ENCODE results near the gene TMEM242. TPM values are rescaled to one million over a fixed set of nuclear protein-coding genes. Genes with fewer than 3 reads are reported as not detected.

TMEM242 gene
- 3.6 and 4.7 TPM in 2 replicates for total RNA-seq

GRCh38 chr6:157323255-157323965, at the start of gene TMEM242:
TMEM242 (minus strand) TSS chr6:157323519; CDS start chr6:157323499, 20 bp downstream.

Other genes starting within 250 kb of the TMEM242 start
- gene ZDHHC14, start 57.7 kb upstream of the TMEM242 start, total RNA-seq: 1.6 and 3.0 TPM in 2 replicates

All from cardiac ventricle fibroblast (primary cell).